HG02981 (cell line): ENCODE data around the gene GNLY.
"Not testable (repeated sequence)": the region's sequence is repeated elsewhere in the genome, so short reads cannot be mapped to it uniquely, and the experiment has no call there.

ENCODE experiments used
- ATAC-seq: cut with Tn5 transposase; IDR thresholded peaks from one replicate; pipeline ENCODE4 v1.9.1; 2021; ENCODE audit warnings: mild to moderate bottlenecking, moderate library complexity; ENCODE audit not compliant: unreplicated experiment

Gene GNLY

DNA sequence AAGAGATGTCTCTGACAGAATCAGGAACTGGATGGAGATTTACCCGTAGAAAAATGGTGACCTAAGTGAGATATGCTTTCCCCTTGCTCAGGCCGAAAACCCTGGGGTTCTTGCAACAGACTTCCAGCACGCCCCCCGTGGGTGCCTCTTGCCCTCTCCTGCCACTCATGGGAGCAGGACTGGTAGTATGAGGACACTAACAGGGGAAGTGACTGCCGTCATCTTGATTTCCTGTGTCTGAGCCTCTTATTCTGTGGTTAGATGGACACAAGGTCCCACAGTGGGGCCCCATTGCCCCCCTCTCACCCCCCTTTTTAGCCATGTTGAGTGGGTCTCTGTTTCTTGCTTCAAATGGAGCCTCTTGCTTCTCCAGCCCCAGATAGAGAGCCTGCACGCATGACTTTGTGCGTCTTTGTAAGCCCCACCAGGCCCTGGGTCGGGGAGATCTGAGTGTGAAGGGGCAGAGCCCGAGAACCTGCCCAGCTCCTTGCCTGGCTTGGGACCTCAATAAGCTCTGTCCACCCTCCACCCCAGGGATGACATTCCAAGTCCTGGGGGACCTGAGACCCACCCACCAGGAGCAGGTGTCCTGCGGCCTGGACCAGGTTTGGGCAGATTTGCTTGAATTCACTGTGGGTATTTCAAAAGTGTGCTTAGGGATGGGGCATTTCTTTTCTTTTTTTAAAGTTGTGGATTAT lies 12.6 kb downstream of the GNLY start:
- no peak for ATAC-seq

GRCh38 chr2:85707304-85707703 lies 13.1 kb downstream of the GNLY start:
- no peak for ATAC-seq

- no peak for ATAC-seq
Observed at GRCh38 chr2:85708641-85709040, 14.5 kb downstream of the GNLY start.

GRCh38 chr2:85709401-85709811 lies 15.2 kb downstream of the GNLY start:
- no peak for ATAC-seq

DNA sequence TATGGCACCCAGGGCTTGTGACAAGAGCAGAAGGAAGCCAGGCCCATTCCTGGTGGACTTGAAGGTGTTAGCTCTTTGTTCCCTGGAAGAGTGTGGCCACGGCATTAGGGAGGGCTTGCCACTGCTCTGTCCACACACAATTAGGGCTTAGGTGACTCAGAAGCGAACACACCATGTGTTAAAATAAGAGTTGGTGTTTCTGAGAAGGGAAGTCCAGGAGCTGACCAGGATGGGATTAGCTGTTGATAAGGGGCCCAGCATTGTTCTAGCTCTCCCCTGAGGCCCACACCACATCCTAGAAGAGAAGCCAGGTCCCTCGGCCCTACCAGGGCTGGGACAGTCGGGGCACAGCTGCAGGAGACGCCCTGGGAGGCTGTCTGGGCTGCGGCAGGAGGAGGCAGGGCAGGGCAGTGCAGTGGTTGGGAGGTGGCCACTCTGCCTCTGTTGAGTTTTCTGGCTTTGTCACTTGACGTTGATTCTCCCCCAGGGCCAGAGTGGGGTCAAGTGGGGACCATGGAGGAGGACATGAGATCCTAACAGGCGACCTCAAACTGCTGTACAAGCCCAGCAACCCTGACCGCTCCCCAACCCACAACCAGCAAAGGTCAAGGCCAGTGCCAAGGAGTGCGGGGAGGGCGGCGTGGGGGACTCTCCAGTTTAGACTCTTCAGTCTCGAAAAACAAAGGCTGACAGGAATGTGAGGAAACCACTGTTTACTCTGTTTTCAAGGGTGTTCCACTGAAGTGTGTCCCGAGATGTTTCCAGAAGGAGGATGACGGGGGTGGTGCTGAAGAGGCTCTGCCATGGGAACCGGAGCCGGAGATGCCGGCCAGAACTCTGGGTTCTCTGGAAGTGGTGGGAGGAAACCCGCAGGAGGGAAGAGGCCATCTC lies 16.8 kb downstream of the GNLY start:
- ATAC-seq: no peak

DNA sequence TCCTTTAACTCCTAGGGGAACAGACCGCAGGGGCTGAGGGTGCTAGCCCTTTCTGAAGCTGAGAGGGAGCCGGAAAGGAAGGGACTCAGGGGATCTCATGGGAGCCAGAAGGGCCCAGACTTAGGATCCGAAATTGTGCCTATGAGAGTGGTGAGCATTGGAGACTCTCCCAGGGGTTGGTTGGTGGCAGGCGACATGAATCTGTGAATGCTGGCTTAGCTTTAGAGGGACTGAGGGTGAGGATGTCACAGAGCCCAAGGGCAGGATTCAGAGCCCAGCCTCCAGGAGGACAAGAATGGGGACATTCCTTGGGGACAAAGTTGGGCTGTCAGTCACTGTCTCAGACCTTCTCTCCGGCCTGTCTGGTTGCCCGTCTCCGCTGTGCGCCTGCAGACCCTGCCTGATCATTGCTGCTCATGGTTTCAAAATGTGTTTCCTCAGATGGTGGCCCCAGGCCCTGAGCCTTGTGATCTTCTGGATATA lies 17.5 kb downstream of the GNLY start:
- no peak for ATAC-seq

DNA sequence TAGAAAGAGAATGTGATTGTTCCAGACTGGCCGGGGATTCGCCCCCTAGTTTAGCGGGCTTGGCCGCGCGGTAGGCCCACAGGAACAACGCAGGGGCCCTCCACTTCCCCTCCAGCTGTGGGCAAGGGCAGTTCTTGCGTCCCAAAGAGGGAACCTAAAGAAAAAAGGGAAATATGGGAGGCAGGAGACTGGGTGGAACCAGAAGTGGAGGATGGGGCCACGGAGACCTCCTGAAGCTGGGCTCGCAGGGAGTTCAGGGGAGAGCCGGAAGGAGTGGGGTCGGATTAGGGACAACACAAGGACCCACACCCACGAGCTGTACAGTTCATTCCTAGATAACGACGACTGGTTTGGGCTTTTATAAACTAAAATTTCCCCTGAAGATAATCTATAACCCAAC lies 18.2 kb downstream of the GNLY start:
- no peak for ATAC-seq

- ATAC-seq: no peak
Observed at GRCh38 chr2:85712849-85713612, 18.9 kb downstream of the GNLY start.

GRCh38 chr2:85713836-85714235 lies 19.7 kb downstream of the GNLY start:
- ATAC-seq: no peak

DNA sequence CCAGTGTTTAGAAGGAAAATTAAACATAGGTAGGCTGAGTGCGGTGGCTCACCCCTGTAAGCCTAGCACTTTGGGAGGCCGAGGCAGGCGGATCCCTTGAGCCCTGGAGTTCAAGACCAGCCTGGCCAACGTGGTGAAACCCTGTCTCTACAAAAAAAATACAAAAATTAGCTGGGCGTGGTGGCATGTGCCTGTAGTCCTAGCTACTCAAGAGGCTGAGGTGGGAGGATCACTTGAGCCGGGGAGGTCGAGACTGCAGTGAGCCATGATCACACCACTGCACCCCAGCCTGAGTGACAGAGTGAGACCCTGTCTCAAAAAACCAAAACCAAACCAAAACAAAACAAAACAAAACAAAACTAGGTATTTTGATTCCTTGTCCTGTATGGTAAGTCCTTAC lies 20.3 kb downstream of the GNLY start:
- not testable (repeated sequence) for ATAC-seq

- ATAC-seq: no peak
Observed at GRCh38 chr2:85714841-85715240, 20.7 kb downstream of the GNLY start.

GRCh38 chr2:85716346-85716914 lies 22.3 kb downstream of the GNLY start:
- no peak for ATAC-seq

GRCh38 chr2:85717308-85718008 lies 23.3 kb downstream of the GNLY start:
- ATAC-seq: no peak

DNA sequence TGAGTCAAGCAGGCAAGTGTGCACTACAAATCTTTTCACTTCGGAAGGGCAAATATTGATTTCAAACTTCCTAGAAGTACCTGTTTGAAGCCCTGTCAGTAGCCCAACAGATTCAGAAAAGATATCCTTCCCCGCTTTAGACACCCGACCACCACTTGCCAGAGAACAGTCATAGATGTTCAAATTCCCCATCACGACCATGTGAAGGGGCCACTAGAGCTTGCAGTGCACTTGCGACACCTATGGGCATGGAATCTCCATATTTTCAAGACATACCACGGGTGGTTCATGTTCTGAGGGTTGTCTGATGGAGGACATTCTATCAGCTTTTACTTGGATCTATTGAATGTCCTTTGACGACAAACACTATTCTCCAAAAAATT lies 23.8 kb downstream of the GNLY start:
- ATAC-seq: no peak

- no peak for ATAC-seq
Observed at GRCh38 chr2:85718885-85719492, 24.8 kb downstream of the GNLY start.

DNA sequence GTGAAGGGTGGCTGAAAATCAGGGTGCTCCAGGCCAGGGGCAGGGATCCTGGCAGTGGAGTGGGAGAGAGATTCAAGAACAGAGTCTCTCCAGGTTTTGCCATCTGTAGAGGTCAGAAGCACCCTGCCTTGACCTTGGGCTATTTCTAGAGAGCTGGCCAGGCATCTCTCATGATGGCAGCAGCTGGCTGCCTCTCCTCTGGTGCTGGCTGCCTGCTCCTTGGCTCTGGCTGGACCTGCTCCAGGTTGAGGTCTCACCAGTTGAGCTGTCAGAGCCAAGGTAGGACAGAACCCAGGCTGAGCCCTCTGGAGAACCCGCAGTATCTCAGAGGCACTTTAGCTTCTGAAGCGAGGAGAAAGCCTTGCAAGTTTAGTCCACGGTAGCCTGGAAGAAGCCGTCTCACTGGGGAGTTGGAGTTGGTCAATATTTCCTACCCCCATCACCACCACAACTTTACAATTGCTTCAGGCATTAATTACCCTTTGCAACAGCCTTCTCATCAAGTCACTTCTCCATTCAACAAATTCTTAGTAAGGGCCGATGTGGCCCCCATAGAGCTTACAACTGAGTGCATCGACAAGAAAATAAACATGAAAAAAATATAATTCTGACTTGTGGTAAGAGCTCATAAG lies 25.6 kb downstream of the GNLY start:
- ATAC-seq: no peak

- ATAC-seq: no peak
Observed at GRCh38 chr2:85720533-85720932, 26.4 kb downstream of the GNLY start.

DNA sequence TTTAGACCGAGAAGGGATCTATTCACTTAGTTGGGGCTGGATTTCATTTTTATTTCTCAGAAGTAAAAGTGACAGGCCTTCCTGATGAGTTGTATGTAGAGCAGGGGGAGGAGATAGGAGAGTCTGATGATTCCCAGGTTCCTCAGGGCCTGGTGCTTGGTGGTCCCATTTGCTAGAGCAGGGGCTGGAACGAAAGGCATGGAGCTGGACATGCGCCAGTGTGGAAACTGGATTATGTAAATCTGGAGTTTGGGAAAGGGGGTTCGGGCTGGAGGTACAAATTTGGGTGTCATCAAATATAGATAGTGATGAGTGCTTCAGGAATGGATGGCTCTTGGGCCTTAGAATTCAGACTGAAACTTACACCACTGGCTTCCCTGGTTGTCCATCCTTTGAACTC lies 27.5 kb downstream of the GNLY start:
- no peak for ATAC-seq

GRCh38 chr2:85722519-85722918 lies 28.4 kb downstream of the GNLY start:
- ATAC-seq: no peak
